ENCODE measurements around the gene CSGALNACT2. TPM values are rescaled to one million over a fixed set of nuclear protein-coding genes. Genes with fewer than 3 reads are reported as not detected.

Gene CSGALNACT2
- total and polyA plus RNA-seq, 4 donors: 4.1 to 11.0 (median 6.1) TPM

DNA sequence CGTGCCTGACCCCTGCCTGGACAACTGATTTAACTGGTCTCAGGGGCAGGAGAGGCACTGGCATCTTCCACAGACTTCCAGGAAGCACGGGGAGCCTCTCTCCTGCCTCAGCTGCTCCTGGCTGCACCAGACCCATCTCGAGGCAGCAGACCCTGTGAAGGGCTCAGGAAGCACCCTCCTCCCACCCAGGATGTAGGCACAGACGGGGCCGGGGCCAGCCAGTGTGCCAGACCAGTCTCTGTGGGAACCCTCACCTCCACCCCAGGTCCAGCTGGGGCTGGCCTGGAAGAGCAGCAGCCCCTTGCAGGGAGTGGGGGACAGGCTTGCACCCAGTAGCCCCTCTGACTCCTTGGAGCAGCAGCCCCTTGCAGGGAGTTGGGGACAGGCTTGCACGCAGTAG, 72.3 kb downstream of the CSGALNACT2 start:
- Histone ChIP-seq H3K9me3 (ENCODE audit: control insufficient read depth in 4 of 4, low read length in 3 of 4) (no peaks in the 10 kb centered on the region), H3K4me3 (ENCODE audit: low read depth in 1 of 3, low read length in 3 of 3) (no peak overlapping the region), H3K36me3 (ENCODE audit: control insufficient read depth in 4 of 4, insufficient read depth in 3 of 4, low read depth in 1 of 4, low read length in 3 of 4) (no peaks in the 10 kb centered on the region), H3K27ac (ENCODE audit: low read depth in 1 of 2, low read length in 2 of 2) (no peak overlapping the region), H3K4me1 (ENCODE audit: control insufficient read depth in 4 of 4, insufficient read depth in 4 of 4, low read length in 3 of 4) (no peaks in the 10 kb centered on the region), H3K9ac (ENCODE audit: low read depth in 1 of 2, low read length in 2 of 2) (no peak overlapping the region), H3K27me3 (ENCODE audit: control insufficient read depth in 4 of 4, insufficient read depth in 4 of 4, low read length in 3 of 4) (no peaks in the 10 kb centered on the region)
- WGBS: 66% methylated on average over 6 of the region's 6 CpGs
- TF ChIP-seq ATF3 (IDR thresholded peaks at IDR 0.05) (no peak), CTCF (IDR thresholded peaks at IDR 0.05; ENCODE audit: low read depth, low read length, missing input control) (no peak), HNF4G (IDR thresholded peaks at IDR 0.05) (no peak), HNF4A (conservative IDR thresholded peaks at IDR 0.05) (no peak), YY1 (IDR thresholded peaks at IDR 0.05) (no peak), RAD21 (IDR thresholded peaks at IDR 0.05) (no peak), GABPA (IDR thresholded peaks at IDR 0.05 in 1 of 2, conservative IDR thresholded peaks at IDR 0.05 in 1 of 2) (no peak), JUND (IDR thresholded peaks at IDR 0.05) (no peak), EGR1 (IDR thresholded peaks at IDR 0.05; ENCODE audit: low read depth in 2 of 2) (no peak), FOXA2 (IDR thresholded peaks at IDR 0.05) (no peak), RXRA (IDR thresholded peaks at IDR 0.05) (no peak), ZBTB33 (IDR thresholded peaks at IDR 0.05) (no peak), SP1 (IDR thresholded peaks at IDR 0.05) (no peak), TAF1 (conservative IDR thresholded peaks at IDR 0.05) (no peak), FOXA1 (IDR thresholded peaks at IDR 0.05) (no peak), NR2F2 (IDR thresholded peaks at IDR 0.05) (no peak)
- TF ChIP-seq, protein P1, sequence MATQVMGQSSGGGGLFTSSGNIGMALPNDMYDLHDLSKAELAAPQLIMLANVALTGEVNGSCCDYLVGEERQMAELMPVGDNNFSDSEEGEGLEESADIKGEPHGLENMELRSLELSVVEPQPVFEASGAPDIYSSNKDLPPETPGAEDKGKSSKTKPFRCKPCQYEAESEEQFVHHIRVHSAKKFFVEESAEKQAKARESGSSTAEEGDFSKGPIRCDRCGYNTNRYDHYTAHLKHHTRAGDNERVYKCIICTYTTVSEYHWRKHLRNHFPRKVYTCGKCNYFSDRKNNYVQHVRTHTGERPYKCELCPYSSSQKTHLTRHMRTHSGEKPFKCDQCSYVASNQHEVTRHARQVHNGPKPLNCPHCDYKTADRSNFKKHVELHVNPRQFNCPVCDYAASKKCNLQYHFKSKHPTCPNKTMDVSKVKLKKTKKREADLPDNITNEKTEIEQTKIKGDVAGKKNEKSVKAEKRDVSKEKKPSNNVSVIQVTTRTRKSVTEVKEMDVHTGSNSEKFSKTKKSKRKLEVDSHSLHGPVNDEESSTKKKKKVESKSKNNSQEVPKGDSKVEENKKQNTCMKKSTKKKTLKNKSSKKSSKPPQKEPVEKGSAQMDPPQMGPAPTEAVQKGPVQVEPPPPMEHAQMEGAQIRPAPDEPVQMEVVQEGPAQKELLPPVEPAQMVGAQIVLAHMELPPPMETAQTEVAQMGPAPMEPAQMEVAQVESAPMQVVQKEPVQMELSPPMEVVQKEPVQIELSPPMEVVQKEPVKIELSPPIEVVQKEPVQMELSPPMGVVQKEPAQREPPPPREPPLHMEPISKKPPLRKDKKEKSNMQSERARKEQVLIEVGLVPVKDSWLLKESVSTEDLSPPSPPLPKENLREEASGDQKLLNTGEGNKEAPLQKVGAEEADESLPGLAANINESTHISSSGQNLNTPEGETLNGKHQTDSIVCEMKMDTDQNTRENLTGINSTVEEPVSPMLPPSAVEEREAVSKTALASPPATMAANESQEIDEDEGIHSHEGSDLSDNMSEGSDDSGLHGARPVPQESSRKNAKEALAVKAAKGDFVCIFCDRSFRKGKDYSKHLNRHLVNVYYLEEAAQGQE (IDR thresholded peaks at IDR 0.05): no peak
- TF ChIP-seq, protein P2, sequence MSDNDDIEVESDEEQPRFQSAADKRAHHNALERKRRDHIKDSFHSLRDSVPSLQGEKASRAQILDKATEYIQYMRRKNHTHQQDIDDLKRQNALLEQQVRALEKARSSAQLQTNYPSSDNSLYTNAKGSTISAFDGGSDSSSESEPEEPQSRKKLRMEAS (IDR thresholded peaks at IDR 0.05): no peak
- no peak for DNase-seq (ENCODE audit: low spot score)
